Left ventricle myocardium superior (tissue), 1 donor: ENCODE data around the gene ARID3B. TPM values are rescaled to one million over a fixed set of nuclear protein-coding genes. Genes with fewer than 3 reads are reported as not detected.

ENCODE experiments used
- ATAC-seq: fragments of 200-7000 bp; cut with Tn5 transposase; one replicate; pipeline ENCODE4 v1.9.1; 2020; ENCODE audit warnings: mild to moderate bottlenecking, moderate library complexity
- DNase-seq: peaks from one replicate; pipeline ENCODE4 v3.0.0-alpha.2; 2020
- intact Hi-C: fragments of 100-400 bp; cut with micrococcal nuclease; formaldehyde crosslinking; loops from one replicate; pipeline ENCODE4 v1.11.0; 2022
- total RNA-seq: library from RNA; stranded (reverse); fragmentation: NEBNext Ultra II Directional; extraction: Animal tissue kit (Norgen Biotek cat#: 25700); gene quantifications from one replicate; pipeline ENCODE4 v1.2.1, GENCODE V29; 2021
- donor health status: DM: no; HTN: yes; CAD: no; lungs with severe emphysema.

Gene ARID3B
- total RNA-seq, 1 donor from 2014 or later: 2.0 TPM

- intact Hi-C loops: loop anchor here (10.0 kb wide), 1 partner anchor 70 kb away; the partner anchor contains the start of gene ARID3B
- ATAC-seq: peak; percentile 78
- peak; percentile 94 for DNase-seq
Measured at GRCh38 chr15:74614744-74615507, 73.9 kb downstream of the ARID3B start.

- intact Hi-C loops: loop anchor here (10.0 kb wide), 1 partner anchor 71 kb away; the partner anchor contains the start of gene ARID3B
- DNase-seq (peak; percentile 99), ATAC-seq (peak; percentile 87)
Measured at GRCh38 chr15:74615508-74616365, 74.7 kb downstream of the ARID3B start, which contains the start of gene CLK3. TSS of gene CLK3 (plus strand) at chr15:74615836. CDS start at chr15:74619197, 3,361 bp downstream.

GRCh38 chr15:74616366-74616939 is 75.4 kb downstream of the ARID3B start:
- intact Hi-C loops: loop anchor here (10.0 kb wide), 1 partner anchor 72 kb away; the partner anchor contains the start of gene ARID3B
- peak; percentile 88 for DNase-seq
- ATAC-seq: peak; percentile 41

GRCh38 chr15:74616996-74617395 is 76.0 kb downstream of the ARID3B start:
- intact Hi-C loops: loop anchor here (10.0 kb wide), 1 partner anchor 72 kb away; the partner anchor contains the start of gene ARID3B
- DNase-seq: no peak
- ATAC-seq: no peak

GRCh38 chr15:74618841-74619596 is 78.0 kb downstream of the ARID3B start:
- intact Hi-C loops: loop anchor here (10.0 kb wide), 1 partner anchor 74 kb away; the partner anchor contains the start of gene ARID3B
- ATAC-seq (no peak), DNase-seq (no peak)

GRCh38 chr15:74619916-74620635 is 79.1 kb downstream of the ARID3B start:
- intact Hi-C loops: loop anchor here (10.0 kb wide), 1 partner anchor 75 kb away; the partner anchor contains the start of gene ARID3B
- no peak for ATAC-seq
- no peak for DNase-seq

- DNase-seq (peak; percentile 74), ATAC-seq (peak; percentile 46)
- intact Hi-C loops: no loop called here
Measured at GRCh38 chr15:74620636-74621545, 79.9 kb downstream of the ARID3B start.

- intact Hi-C loops: no loop called here
Measured at GRCh38 chr15:74621546-74621920, 80.5 kb downstream of the ARID3B start.

GRCh38 chr15:74621936-74622335 is 80.9 kb downstream of the ARID3B start:
- intact Hi-C loops: no loop called here
- DNase-seq (no peak), ATAC-seq (no peak)

More at GRCh38 chr15:74621546-74621920, 80.5 kb downstream of the ARID3B start:
- ATAC-seq: no peak
- DNase-seq: no peak

- ATAC-seq: no peak
- intact Hi-C loops: no loop called here
- no peak for DNase-seq
Measured at GRCh38 chr15:74622758-74623157, 81.7 kb downstream of the ARID3B start.

GRCh38 chr15:74624020-74624602 is 83.1 kb downstream of the ARID3B start:
- no peak for DNase-seq
- ATAC-seq: no peak
- intact Hi-C loops: no loop called here

- no peak for DNase-seq
- intact Hi-C loops: no loop called here
- ATAC-seq: no peak
Measured at GRCh38 chr15:74625693-74626092, 84.7 kb downstream of the ARID3B start.

- DNase-seq (no peak), ATAC-seq (no peak)
- intact Hi-C loops: no loop called here
Measured at GRCh38 chr15:74626336-74626735, 85.3 kb downstream of the ARID3B start.

- no peak for ATAC-seq
- no peak for DNase-seq
- intact Hi-C loops: no loop called here
Measured at GRCh38 chr15:74626752-74627692, 86.0 kb downstream of the ARID3B start.

GRCh38 chr15:74627766-74628165 is 86.7 kb downstream of the ARID3B start:
- DNase-seq (no peak), ATAC-seq (no peak)
- intact Hi-C loops: no loop called here

- intact Hi-C loops: no loop called here
- DNase-seq (no peak), ATAC-seq (no peak)
Measured at GRCh38 chr15:74628199-74628598, 87.2 kb downstream of the ARID3B start.
